ENCODE measurements around the gene PPL. TPM values are rescaled to one million over a fixed set of nuclear protein-coding genes. Genes with fewer than 3 reads are reported as not detected.
A peak's percentile ranks its signal among the peaks of the same experiment; 100 is the strongest.
"Not testable (repeated sequence)": the region's sequence is repeated elsewhere in the genome, so short reads cannot be mapped to it uniquely, and the experiment has no call there.

PPL gene
- total and polyA plus RNA-seq, 8 donors, result 30.4 to 77.1 (median 37.2) TPM

GRCh38 chr16:4976079-4976478, 39.1 kb upstream of the PPL start:
- intact Hi-C loops (cut with DNase I), result no loop called here
- ATAC-seq (no peak), DNase-seq (no peak)
- H3K27ac ChIP-seq, result no peak overlapping the region
- H3K4me1 ChIP-seq, result no peaks in the 10 kb centered on the region
- no peak overlapping the region for H3K4me3 ChIP-seq
- H3K36me3 ChIP-seq, result no peaks in the 10 kb centered on the region
- TF ChIP-seq, protein P1, sequence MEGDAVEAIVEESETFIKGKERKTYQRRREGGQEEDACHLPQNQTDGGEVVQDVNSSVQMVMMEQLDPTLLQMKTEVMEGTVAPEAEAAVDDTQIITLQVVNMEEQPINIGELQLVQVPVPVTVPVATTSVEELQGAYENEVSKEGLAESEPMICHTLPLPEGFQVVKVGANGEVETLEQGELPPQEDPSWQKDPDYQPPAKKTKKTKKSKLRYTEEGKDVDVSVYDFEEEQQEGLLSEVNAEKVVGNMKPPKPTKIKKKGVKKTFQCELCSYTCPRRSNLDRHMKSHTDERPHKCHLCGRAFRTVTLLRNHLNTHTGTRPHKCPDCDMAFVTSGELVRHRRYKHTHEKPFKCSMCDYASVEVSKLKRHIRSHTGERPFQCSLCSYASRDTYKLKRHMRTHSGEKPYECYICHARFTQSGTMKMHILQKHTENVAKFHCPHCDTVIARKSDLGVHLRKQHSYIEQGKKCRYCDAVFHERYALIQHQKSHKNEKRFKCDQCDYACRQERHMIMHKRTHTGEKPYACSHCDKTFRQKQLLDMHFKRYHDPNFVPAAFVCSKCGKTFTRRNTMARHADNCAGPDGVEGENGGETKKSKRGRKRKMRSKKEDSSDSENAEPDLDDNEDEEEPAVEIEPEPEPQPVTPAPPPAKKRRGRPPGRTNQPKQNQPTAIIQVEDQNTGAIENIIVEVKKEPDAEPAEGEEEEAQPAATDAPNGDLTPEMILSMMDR (IDR thresholded peaks at IDR 0.05), result no peak
- H3K27me3 ChIP-seq, result peaks cover 2 to 4% of the 10 kb centered on the region in 2 donors
- H3K9me3 ChIP-seq, result no peaks in the 10 kb centered on the region

DNA sequence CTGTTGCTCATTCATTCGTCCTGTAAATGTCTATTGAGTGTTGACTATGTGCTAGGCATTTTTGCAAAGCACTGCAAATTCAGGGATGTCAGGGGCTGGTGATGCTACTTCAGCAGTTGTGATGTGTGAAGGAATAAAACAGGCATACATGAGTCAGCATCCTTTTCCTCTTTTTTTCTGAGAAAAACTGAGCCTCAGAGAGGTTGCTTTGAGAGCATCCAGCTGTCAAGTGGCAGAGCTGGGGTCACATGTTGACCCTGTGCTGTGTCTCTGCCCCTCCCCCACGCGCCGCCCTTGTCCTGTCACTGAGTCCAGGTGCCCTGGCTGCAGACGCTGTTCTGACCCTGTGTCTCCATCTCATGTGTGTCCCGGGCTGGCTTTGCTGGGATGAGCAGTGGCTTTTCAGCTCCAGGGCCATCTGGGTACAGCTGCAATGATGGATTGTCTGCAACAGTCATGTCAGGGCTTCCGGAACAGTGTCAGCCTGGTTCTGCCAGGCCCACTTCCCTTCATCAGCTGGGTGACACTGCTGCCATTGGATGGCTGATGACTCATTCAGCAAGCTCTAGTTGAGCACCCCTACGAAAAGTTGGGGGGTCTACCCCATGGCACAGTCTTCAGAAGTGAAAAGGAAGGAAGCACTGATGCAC, 36.1 kb upstream of the PPL start:
- TF ChIP-seq, protein P1 (IDR thresholded peaks at IDR 0.05), result no peak
- H3K27ac ChIP-seq, result no peak overlapping the region
- H3K4me3 ChIP-seq, result no peak overlapping the region
- H3K9me3 ChIP-seq, result no peaks in the 10 kb centered on the region
- H3K27me3 ChIP-seq, result peaks cover 4 to 16% of the 10 kb centered on the region in 2 donors
- DNase-seq (no peak), ATAC-seq (no peak)
- intact Hi-C loops (cut with DNase I), result no loop called here
- H3K36me3 ChIP-seq, result no peaks in the 10 kb centered on the region
- H3K4me1 ChIP-seq, result no peaks in the 10 kb centered on the region

DNA sequence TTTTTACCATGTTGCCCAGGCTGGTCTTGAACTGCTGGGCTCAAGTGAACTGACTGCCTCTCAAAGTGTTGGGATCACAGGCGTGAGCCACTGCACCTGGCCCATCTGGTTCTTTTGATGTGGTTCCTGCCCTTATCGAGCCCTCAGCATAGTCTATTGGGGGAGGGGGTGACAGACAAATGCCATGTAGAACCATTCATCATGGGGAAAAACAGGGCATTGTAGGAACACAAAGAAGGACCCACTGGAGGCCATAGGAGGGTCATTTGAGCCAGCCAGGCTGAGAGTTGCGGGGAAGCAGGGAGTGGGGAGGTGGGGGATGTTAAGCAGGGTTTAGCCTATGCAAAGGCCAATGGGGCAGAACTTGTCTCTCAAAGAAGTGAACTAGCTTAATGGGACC, 33.1 kb upstream of the PPL start:
- ATAC-seq (no peak), DNase-seq (no peak)
- H3K27ac ChIP-seq, result no peak overlapping the region
- intact Hi-C loops (cut with DNase I), result no loop called here
- H3K4me1 ChIP-seq, result no peaks in the 10 kb centered on the region
- no peaks in the 10 kb centered on the region for H3K36me3 ChIP-seq
- H3K4me3 ChIP-seq, result no peak overlapping the region
- H3K27me3 ChIP-seq, result peaks cover 4 to 16% of the 10 kb centered on the region in 2 donors
- no peaks in the 10 kb centered on the region for H3K9me3 ChIP-seq
- TF ChIP-seq, protein P1 (IDR thresholded peaks at IDR 0.05), result no peak

DNA sequence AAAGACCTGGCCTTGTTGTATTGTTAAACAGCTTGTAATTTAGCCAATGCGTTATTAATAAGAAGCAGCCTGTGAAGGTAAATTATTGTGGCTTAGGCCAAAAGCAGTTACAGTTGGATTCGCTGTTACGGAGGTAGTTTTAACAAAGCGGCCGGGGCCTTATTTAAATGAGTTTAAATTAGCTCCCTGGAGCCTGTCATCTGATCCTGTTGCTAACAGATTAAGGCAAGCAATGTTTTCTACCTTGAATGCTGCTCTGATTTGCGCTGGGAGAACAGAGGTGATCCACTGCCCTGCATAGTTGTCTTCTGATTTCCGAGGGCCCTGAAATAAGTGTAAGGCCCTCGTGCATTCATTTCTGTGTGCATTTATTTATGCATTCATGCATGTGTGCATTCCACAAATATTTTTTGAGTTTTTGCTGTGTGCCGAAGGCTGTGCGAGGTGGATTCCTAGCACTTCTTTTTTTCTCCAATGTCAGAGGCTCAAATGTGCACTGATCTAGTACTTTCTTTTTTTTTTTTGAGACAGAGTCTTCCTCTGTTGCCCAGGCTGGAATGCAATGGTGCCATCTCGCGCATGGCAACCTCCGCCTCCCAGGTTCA, 32.0 kb upstream of the PPL start:
- H3K9me3 ChIP-seq, result no peaks in the 10 kb centered on the region

GRCh38 chr16:4968278-4968677, 31.3 kb upstream of the PPL start:
- intact Hi-C loops (cut with DNase I); H3K36me3 ChIP-seq; H3K4me3 ChIP-seq; H3K27ac ChIP-seq; H3K4me1 ChIP-seq; H3K9me3 ChIP-seq; ATAC-seq: not testable (repeated sequence)
- peak in 1 of 4 donors; percentile 29 for DNase-seq
- peaks cover 4 to 16% of the 10 kb centered on the region in 2 donors for H3K27me3 ChIP-seq

More for the DNA sequence above, 32.0 kb upstream of the PPL start:
- DNase-seq, result no peak
- TF ChIP-seq, protein P1 (IDR thresholded peaks at IDR 0.05), result no peak
- Histone ChIP-seq H3K27me3 (peaks cover 4 to 16% of the 10 kb centered on the region in 2 donors), H3K4me1 (no peaks in the 10 kb centered on the region), H3K27ac (no peak overlapping the region), H3K4me3 (no peak overlapping the region), H3K36me3 (no peaks in the 10 kb centered on the region)
- intact Hi-C loops (cut with DNase I), result no loop called here
- no peak for ATAC-seq

Measured in left lung (tissue), 10 donors.